ENCODE results near the gene PCGF5. TPM values are rescaled to one million over a fixed set of nuclear protein-coding genes. Genes with fewer than 3 reads are reported as not detected.
A peak's percentile ranks its signal among the peaks of the same experiment; 100 is the strongest.

Gene PCGF5
- total and polyA plus RNA-seq, 8 donors: 10.7 to 78.2 (median 33.8) TPM

DNA sequence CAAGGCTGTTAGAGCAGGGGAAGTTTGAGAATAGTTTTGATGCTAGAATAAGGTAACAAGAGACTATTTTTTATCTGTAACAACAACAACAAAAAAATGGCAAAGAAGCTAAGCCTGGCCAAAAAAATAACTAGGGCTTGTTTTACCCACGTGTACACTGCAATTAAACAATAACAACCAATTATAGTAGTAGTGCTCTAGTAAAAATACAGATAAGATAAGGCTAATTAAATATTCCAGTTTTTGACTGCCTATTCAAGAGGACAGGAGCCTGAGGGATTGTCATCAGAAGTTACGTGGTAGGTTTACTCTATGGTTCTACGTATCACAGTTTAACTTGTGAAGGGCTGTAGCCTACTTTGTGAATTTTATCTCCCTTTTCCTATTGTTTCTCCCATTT lies 29.2 kb downstream of the PCGF5 start:
- no peaks in the 10 kb centered on the region for H3K27me3 ChIP-seq
- DNase-seq: no peak
- peaks cover 19 to 31% (median 28%) of the 10 kb centered on the region in 4 donors for H3K36me3 ChIP-seq
- no peaks in the 10 kb centered on the region for H3K9me3 ChIP-seq
- WGBS, 5 donors: 29 to 52% (median 39%) methylated on average over 3 of the region's 3 CpGs
- H3K4me3 ChIP-seq: no peak overlapping the region
- intact Hi-C loops (cut with DNase I; ENCODE audit: low total_unique reads): loop anchor here (10.0 kb wide), 3 partner anchors 155 to 355 kb away; no protein-coding TSS in a partner anchor
- H3K4me1 ChIP-seq: peaks cover 0 to 37% (median 13%) of the 10 kb centered on the region in 4 donors
- H3K27ac ChIP-seq: no peak overlapping the region
- TF ChIP-seq, protein P1, sequence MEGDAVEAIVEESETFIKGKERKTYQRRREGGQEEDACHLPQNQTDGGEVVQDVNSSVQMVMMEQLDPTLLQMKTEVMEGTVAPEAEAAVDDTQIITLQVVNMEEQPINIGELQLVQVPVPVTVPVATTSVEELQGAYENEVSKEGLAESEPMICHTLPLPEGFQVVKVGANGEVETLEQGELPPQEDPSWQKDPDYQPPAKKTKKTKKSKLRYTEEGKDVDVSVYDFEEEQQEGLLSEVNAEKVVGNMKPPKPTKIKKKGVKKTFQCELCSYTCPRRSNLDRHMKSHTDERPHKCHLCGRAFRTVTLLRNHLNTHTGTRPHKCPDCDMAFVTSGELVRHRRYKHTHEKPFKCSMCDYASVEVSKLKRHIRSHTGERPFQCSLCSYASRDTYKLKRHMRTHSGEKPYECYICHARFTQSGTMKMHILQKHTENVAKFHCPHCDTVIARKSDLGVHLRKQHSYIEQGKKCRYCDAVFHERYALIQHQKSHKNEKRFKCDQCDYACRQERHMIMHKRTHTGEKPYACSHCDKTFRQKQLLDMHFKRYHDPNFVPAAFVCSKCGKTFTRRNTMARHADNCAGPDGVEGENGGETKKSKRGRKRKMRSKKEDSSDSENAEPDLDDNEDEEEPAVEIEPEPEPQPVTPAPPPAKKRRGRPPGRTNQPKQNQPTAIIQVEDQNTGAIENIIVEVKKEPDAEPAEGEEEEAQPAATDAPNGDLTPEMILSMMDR (IDR thresholded peaks at IDR 0.05): no peak
- TF ChIP-seq POLR2AphosphoS5 (IDR thresholded peaks at IDR 0.05) (no peak), POLR2A (IDR thresholded peaks at IDR 0.05) (no peak), EP300 (IDR thresholded peaks at IDR 0.05) (no peak)

DNA sequence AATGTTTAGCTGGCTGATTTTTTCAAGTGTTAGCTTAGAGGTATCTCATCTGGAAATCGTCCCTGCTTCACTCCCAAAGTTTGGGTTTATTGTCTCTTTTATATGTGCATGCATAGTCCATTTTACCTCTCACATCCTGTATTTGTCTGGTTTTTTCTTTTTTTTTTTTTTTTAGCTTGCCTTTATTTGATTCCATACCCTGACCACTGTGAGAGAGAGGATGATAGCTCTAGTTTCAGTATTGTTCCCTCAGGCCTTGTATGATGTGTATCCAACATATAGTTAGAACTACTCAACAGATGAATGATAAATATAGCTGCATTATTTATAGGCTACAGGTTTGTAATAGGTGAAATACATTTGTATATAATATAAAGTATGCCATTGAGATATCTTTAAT lies 29.9 kb downstream of the PCGF5 start:
- intact Hi-C loops (cut with DNase I; ENCODE audit: low total_unique reads): loop anchor here (10.0 kb wide), 2 partner anchors 246 to 356 kb away; no protein-coding TSS in a partner anchor
- Histone ChIP-seq H3K27ac (no peak overlapping the region), H3K4me1 (peaks cover 0 to 37% (median 13%) of the 10 kb centered on the region in 4 donors), H3K27me3 (no peaks in the 10 kb centered on the region), H3K36me3 (peaks cover 24 to 37% (median 35%) of the 10 kb centered on the region in 4 donors), H3K4me3 (no peak overlapping the region), H3K9me3 (no peaks in the 10 kb centered on the region)
- DNase-seq: no peak
- 43 to 68% (median 61%) methylated on average over 1 of the region's 1 CpG for WGBS, 5 donors
- TF ChIP-seq POLR2A (IDR thresholded peaks at IDR 0.05): no peak
- no peak for TF ChIP-seq POLR2AphosphoS5 (IDR thresholded peaks at IDR 0.05)
- TF ChIP-seq, protein P1 (IDR thresholded peaks at IDR 0.05): no peak
- TF ChIP-seq EP300 (IDR thresholded peaks at IDR 0.05): no peak

GRCh38 chr10:91251430-91252056 lies 31.1 kb downstream of the PCGF5 start:
- Histone ChIP-seq H3K4me1 (peaks cover 0 to 26% (median 8%) of the 10 kb centered on the region in 4 donors), H3K27ac (no peak overlapping the region), H3K36me3 (peaks cover 24 to 49% (median 47%) of the 10 kb centered on the region in 4 donors), H3K4me3 (no peak overlapping the region), H3K9me3 (no peaks in the 10 kb centered on the region), H3K27me3 (no peaks in the 10 kb centered on the region)
- intact Hi-C loops (cut with DNase I; ENCODE audit: low total_unique reads): loop anchor here (10.0 kb wide), 2 partner anchors 247 to 357 kb away; no protein-coding TSS in a partner anchor
- DNase-seq: peak; percentile 61 to 81
- TF ChIP-seq, protein P1 (IDR thresholded peaks at IDR 0.05): peak in 5 of 7 experiments; percentile 81 to 90 (median 87)
- TF ChIP-seq EP300 (IDR thresholded peaks at IDR 0.05) (no peak), POLR2A (IDR thresholded peaks at IDR 0.05) (no peak), POLR2AphosphoS5 (IDR thresholded peaks at IDR 0.05) (peak in 1 of 3 donors; percentile 33)

- Histone ChIP-seq H3K4me3 (no peak overlapping the region), H3K27ac (no peak overlapping the region), H3K9me3 (no peaks in the 10 kb centered on the region), H3K36me3 (peaks cover 24 to 65% (median 55%) of the 10 kb centered on the region in 4 donors), H3K4me1 (peaks cover 0 to 13% (median 4%) of the 10 kb centered on the region in 4 donors), H3K27me3 (no peaks in the 10 kb centered on the region)
- WGBS, 5 donors: 90 to 97% (median 93%) methylated on average over 4 of the region's 4 CpGs
- TF ChIP-seq, protein P1 (IDR thresholded peaks at IDR 0.05): no peak
- TF ChIP-seq POLR2AphosphoS5 (IDR thresholded peaks at IDR 0.05) (no peak), EP300 (IDR thresholded peaks at IDR 0.05) (no peak), POLR2A (IDR thresholded peaks at IDR 0.05) (no peak)
- DNase-seq: no peak
- intact Hi-C loops (cut with DNase I; ENCODE audit: low total_unique reads): loop anchor here (10.0 kb wide), 2 partner anchors 248 to 358 kb away; no protein-coding TSS in a partner anchor
Measured at GRCh38 chr10:91253300-91253699, 32.8 kb downstream of the PCGF5 start.
